A673 (cell line): ENCODE data around the gene NFATC1. TPM values are rescaled to one million over a fixed set of nuclear protein-coding genes. Genes with fewer than 3 reads are reported as not detected.

Source experiments
- BruUV-seq: library from RNA; stranded (reverse); fragments of 400-500 nt; replicated peaks from 2 replicates; lab custom pipeline; 2021; lab: Mats Ljungman, UMichigan
- CTCF ChIA-PET: fragments of 300-600 bp; sonication (Branson Sonifier 250); formaldehyde crosslinking; loops from one replicate; lab custom pipeline; 2022; ENCODE audit warnings: antibody characterized with exemption; lab: Charles Lee
- POLR2A ChIA-PET: fragments of 300-600 bp; sonication (Branson Sonifier 250); formaldehyde crosslinking; loops from one replicate; lab custom pipeline; 2022; ENCODE audit warnings: antibody characterized with exemption; ENCODE audit not compliant: low non-redundant PET; lab: Charles Lee
- DNase-seq: peaks from one replicate; pipeline ENCODE4 v3.0.0-alpha.2; 2015; ENCODE audit warnings: low spot score
- H3K27ac ChIP-seq: fragments of 200-600 bp; sonication (generic); 2 replicates; pipeline ENCODE4 v1.5.1; 2016; ENCODE audit warnings: mixed run types, low read depth, mild to moderate bottlenecking, mixed read lengths, antibody characterized with exemption, low read length; ENCODE audit not compliant: poor library complexity, severe bottlenecking
- H3K27me3 ChIP-seq: fragments of 200-600 bp; sonication (generic); replicated peaks from 2 replicates; pipeline ENCODE4 v1.6.1; 2017; ENCODE audit warnings: mixed run types, low read depth, mild to moderate bottlenecking, mixed read lengths, antibody characterized with exemption, low read length; ENCODE audit not compliant: insufficient read depth, poor library complexity
- H3K36me3 ChIP-seq: fragments of 200-600 bp; sonication (generic); 2 replicates; pipeline ENCODE4 v1.6.1; 2016; ENCODE audit warnings: mixed run types, mild to moderate bottlenecking, mixed read lengths, antibody characterized with exemption, low read length; ENCODE audit not compliant: insufficient read depth, poor library complexity, severe bottlenecking
- H3K4me1 ChIP-seq: fragments of 200-600 bp; sonication (generic); 2 replicates; pipeline ENCODE4 v1.6.1; 2017; ENCODE audit warnings: mixed run types, mild to moderate bottlenecking, mixed read lengths, antibody characterized with exemption, low read length; ENCODE audit not compliant: insufficient read depth, poor library complexity, severe bottlenecking
- H3K4me3 ChIP-seq: fragments of 200-600 bp; sonication (generic); 2 replicates; pipeline ENCODE4 v1.5.1; 2016; ENCODE audit warnings: low read depth, mixed run types, mild to moderate bottlenecking, mixed read lengths, low read length; ENCODE audit not compliant: poor library complexity, severe bottlenecking
- H3K9me3 ChIP-seq: fragments of 200-600 bp; sonication (generic); 2 replicates; pipeline ENCODE4 v1.6.1; 2016; ENCODE audit warnings: mixed run types, low read depth, mild to moderate bottlenecking, mixed read lengths, antibody characterized with exemption, low read length; ENCODE audit not compliant: poor library complexity, severe bottlenecking
- CTCF ChIP-seq: fragments of 300-800, 200-600 bp; sonication (generic); conservative IDR thresholded peaks from 2 replicates; pipeline ENCODE4 v1.5.1; 2017; ENCODE audit warnings: low read depth, mild to moderate bottlenecking, antibody characterized with exemption, low read length, moderate library complexity, mixed read lengths
- EZH2 ChIP-seq: fragments of 200-600 bp; sonication (generic); IDR thresholded peaks from 2 replicates; pipeline ENCODE4 v1.6.1; 2017; ENCODE audit warnings: borderline replicate concordance, low read depth, mild to moderate bottlenecking, mixed read lengths, antibody characterized with exemption, low read length; ENCODE audit not compliant: poor library complexity, severe bottlenecking
- intact Hi-C: fragments of 100-400 bp; cut with micrococcal nuclease; formaldehyde crosslinking; loops from one replicate; pipeline ENCODE4 v1.10.0; 2022; ENCODE audit not compliant: unreplicated experiment
- total RNA-seq: library from RNA; stranded (reverse); gene quantifications from 2 replicates; pipeline ENCODE4 v1.2.3, GENCODE V29; 2021

NFATC1 gene
- total RNA-seq, 1 experiment from 2014 or later, result 10.4 TPM

- TF ChIP-seq CTCF (no peak), EZH2 (no peak)
- ChIA-PET POLR2A (no interaction called here), CTCF (no interaction called here)
- Histone ChIP-seq H3K36me3 (no peaks in the 10 kb centered on the region), H3K27me3 (no peaks in the 10 kb centered on the region), H3K27ac (no peak overlapping the region), H3K4me3 (no peak overlapping the region), H3K4me1 (no peaks in the 10 kb centered on the region), H3K9me3 (no peaks in the 10 kb centered on the region)
- BruUV-seq, result no TSS peak
- no peak for DNase-seq
- intact Hi-C loops, result no loop called here
Measured at GRCh38 chr18:79543861-79544385, 148.2 kb downstream of the NFATC1 start.

GRCh38 chr18:79544386-79544963 is 148.7 kb downstream of the NFATC1 start:
- Histone ChIP-seq H3K36me3 (no peaks in the 10 kb centered on the region), H3K27me3 (no peaks in the 10 kb centered on the region), H3K4me1 (no peaks in the 10 kb centered on the region), H3K27ac (no peak overlapping the region), H3K9me3 (no peaks in the 10 kb centered on the region), H3K4me3 (no peak overlapping the region)
- no peak for DNase-seq
- TF ChIP-seq CTCF (no peak), EZH2 (no peak)
- BruUV-seq, result no TSS peak
- POLR2A ChIA-PET, result no interaction called here
- CTCF ChIA-PET, result no interaction called here
- intact Hi-C loops, result no loop called here

- TF ChIP-seq EZH2 (no peak), CTCF (no peak)
- Histone ChIP-seq H3K4me3 (no peak overlapping the region), H3K9me3 (no peaks in the 10 kb centered on the region), H3K27me3 (no peaks in the 10 kb centered on the region), H3K36me3 (no peaks in the 10 kb centered on the region), H3K27ac (no peak overlapping the region), H3K4me1 (no peaks in the 10 kb centered on the region)
- ChIA-PET CTCF (no interaction called here), POLR2A (no interaction called here)
- intact Hi-C loops, result no loop called here
- DNase-seq, result no peak
- BruUV-seq, result no TSS peak
Measured at GRCh38 chr18:79545255-79545654, 149.5 kb downstream of the NFATC1 start.
